ENCODE results near the gene DEGS2. TPM values are rescaled to one million over a fixed set of nuclear protein-coding genes. Genes with fewer than 3 reads are reported as not detected.

DEGS2 gene
- total RNA-seq, 1 donor from 2014 or later, result 1.3 TPM

DNA sequence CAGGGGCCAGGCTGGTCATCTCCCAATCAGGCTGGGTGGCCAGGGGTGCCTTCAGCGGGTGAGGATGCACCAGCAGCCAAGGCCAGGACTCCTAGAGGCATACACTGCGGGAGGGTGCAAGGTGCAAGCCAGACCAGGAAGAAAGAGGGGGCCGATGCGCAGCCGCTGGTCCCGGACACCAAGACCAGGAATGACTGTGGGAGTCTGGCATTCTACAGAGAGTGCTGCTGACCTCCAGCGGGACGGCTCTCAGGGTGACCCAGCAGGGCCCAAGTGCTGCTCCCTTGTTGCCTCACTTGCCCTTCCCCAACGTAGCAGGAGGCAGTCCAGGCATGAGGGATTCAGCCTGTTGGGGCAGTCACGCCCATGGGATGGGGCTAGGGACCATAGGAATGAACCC, 35.8 kb downstream of the DEGS2 start:
- no peak for DNase-seq (ENCODE audit: low spot score, unreplicated experiment)
- Mint-ChIP-seq H3K4me3 (ENCODE audit: low read depth) (no peak overlapping the region), H3K4me1 (ENCODE audit: low read depth) (no peaks in the 10 kb centered on the region), H3K27ac (no peak overlapping the region), H3K27me3 (no peaks in the 10 kb centered on the region), H3K36me3 (ENCODE audit: insufficient read depth) (peaks cover 6% of the 10 kb centered on the region), H3K9me3 (ENCODE audit: low read depth) (no peaks in the 10 kb centered on the region)
- TF ChIP-seq, protein P1, sequence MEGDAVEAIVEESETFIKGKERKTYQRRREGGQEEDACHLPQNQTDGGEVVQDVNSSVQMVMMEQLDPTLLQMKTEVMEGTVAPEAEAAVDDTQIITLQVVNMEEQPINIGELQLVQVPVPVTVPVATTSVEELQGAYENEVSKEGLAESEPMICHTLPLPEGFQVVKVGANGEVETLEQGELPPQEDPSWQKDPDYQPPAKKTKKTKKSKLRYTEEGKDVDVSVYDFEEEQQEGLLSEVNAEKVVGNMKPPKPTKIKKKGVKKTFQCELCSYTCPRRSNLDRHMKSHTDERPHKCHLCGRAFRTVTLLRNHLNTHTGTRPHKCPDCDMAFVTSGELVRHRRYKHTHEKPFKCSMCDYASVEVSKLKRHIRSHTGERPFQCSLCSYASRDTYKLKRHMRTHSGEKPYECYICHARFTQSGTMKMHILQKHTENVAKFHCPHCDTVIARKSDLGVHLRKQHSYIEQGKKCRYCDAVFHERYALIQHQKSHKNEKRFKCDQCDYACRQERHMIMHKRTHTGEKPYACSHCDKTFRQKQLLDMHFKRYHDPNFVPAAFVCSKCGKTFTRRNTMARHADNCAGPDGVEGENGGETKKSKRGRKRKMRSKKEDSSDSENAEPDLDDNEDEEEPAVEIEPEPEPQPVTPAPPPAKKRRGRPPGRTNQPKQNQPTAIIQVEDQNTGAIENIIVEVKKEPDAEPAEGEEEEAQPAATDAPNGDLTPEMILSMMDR (IDR thresholded peaks at IDR 0.05; ENCODE audit: unreplicated experiment), result no peak

DNA sequence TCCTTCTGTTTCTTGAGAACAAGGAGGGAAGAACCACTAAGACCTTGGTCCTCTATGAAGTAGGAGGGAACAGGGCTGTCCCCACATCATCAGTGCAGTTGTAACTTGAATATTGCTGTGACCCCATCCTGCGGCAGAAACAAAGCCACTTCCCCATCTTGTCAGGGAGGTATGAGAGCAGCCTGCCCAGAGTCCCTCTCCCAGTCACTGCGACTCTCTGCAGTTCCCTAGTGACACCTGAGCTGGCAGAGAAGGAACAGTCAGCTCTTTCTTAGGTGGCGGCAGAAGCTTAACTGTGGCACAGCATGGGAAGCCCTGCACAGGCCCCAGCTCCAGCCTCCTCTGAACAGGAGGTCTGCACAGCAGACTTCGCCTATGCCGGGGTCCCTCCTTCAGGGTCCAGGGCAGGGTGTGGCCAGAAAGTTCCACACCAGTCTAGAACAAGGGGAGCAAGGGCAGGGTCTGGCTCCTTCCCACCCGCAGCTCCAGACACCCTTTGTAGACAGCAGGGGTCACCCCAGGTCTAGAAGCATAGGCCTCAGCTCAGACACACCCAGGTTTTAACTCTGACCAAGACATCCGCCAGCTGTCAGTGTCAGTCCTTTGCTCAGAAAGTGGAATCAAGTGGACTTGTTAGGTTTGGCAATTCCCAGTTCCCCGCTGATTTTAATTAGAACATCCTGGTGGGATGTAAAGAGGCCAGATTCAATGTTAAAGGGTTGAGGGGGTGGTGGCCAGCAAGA, 36.8 kb downstream of the DEGS2 start:
- Mint-ChIP-seq H3K27me3 (no peaks in the 10 kb centered on the region), H3K27ac (no peak overlapping the region), H3K36me3 (ENCODE audit: insufficient read depth) (peaks cover 6% of the 10 kb centered on the region), H3K4me1 (ENCODE audit: low read depth) (no peaks in the 10 kb centered on the region), H3K4me3 (ENCODE audit: low read depth) (no peak overlapping the region), H3K9me3 (ENCODE audit: low read depth) (no peaks in the 10 kb centered on the region)
- no peak for DNase-seq (ENCODE audit: low spot score, unreplicated experiment)
- TF ChIP-seq, protein P1 (IDR thresholded peaks at IDR 0.05; ENCODE audit: unreplicated experiment), result no peak

DNA sequence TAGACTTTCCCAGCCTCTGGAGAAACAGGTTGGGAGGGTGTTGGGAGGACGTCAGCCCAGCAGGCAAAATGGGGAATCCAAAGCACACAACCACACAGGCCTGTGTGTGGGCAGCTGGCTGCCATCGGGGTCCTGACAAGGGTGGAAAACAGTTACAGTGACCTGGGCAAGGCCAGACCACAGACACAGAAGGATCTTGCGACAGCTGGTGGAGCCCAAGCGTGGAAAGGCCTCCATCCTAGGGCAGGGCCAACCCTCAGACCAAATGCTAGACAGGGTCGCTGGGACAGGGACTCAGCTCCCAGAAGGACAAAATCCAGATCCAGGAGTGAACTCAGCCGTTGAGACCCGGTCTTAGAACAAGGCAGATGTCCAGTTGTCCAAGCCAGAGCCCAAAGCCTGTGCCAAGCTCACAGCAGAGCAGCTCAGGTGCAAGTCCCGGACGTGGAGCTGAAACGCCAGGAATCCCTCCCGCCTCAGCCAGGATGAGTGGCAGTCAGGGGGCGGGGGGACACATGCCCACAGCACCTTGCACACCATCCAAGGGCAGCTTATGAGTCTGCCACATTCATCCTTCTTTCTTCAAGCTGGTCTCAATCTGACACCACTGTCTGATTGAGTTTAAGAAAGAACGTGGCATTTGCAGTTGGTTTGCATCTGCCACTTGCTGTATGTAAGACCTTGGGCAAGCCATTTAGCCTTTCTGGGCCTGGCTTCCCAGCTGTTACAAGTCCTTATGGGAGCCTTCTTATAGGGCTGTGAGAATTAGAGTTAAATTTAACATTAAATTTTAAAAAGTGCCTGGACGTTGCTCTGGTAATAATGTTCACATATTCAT, 37.6 kb downstream of the DEGS2 start:
- H3K4me1 Mint-ChIP-seq (ENCODE audit: low read depth), result no peaks in the 10 kb centered on the region
- peak overlapping the region; percentile 41 for H3K27ac Mint-ChIP-seq
- peaks cover 5% of the 10 kb centered on the region for H3K36me3 Mint-ChIP-seq (ENCODE audit: insufficient read depth)
- no peak overlapping the region for H3K4me3 Mint-ChIP-seq (ENCODE audit: low read depth)
- H3K9me3 Mint-ChIP-seq (ENCODE audit: low read depth), result no peaks in the 10 kb centered on the region
- DNase-seq (ENCODE audit: low spot score, unreplicated experiment), result no peak
- no peaks in the 10 kb centered on the region for H3K27me3 Mint-ChIP-seq
- TF ChIP-seq, protein P1 (IDR thresholded peaks at IDR 0.05; ENCODE audit: unreplicated experiment), result no peak

DNA sequence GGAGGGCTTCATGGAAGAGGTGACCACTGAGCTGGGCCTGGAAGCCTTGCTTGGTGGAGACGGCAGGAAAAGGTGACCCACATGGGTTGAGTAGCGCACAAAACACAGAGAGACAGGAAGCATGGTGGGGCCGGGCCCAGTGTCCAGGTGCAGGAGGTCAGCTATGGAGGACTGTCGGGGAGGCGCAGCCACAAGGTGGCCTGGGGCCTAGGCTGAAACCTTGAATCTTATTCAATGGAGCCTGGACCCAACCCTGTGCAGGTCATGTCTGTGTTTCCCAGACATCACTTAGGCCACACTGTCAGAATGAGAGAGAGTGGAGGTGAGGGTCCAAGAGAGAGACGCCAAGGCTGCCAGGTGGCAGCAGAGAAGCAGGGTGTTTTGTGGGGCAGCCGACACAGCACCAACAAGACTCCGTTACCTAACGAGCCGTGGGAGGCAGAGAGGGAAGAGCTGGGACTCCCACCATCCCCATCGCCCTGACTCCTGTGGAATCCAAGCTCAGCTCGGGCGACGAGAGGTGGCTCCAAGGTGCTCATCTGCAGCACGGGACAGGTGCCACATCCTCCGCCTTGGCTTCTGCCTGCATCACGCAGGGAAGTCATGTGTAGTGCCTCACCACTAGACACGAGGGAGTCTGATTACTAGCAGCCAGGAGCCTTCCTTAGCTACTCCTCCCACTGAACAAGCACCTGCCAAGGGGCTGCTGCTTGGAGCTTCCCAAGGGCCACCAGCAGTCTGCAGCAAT, 38.7 kb downstream of the DEGS2 start:
- Mint-ChIP-seq H3K36me3 (ENCODE audit: insufficient read depth) (peaks cover 5% of the 10 kb centered on the region), H3K4me1 (ENCODE audit: low read depth) (no peaks in the 10 kb centered on the region), H3K27ac (peak overlapping the region; percentile 62), H3K27me3 (no peaks in the 10 kb centered on the region), H3K4me3 (ENCODE audit: low read depth) (no peak overlapping the region), H3K9me3 (ENCODE audit: low read depth) (no peaks in the 10 kb centered on the region)
- TF ChIP-seq, protein P1 (IDR thresholded peaks at IDR 0.05; ENCODE audit: unreplicated experiment), result no peak
- no peak for DNase-seq (ENCODE audit: low spot score, unreplicated experiment)

DNA sequence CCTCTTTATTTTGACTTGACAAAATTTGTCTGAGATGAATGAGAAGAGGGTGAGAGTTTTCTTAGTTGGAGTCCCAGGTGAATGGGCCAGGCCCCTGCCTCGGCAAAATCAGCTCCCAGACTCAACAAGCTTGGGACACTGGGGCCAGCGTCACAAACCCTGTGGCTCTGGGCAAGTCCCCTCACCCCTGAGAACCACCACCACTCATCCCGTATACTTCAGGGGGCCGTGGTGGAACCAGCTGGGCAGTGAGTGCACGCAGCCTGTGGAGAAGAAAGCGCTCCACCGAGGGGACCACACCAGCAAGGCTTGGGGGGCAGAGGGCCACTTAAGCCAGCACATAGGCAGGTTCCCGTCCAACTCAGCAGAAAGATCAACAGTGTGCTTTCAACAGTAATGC, 40.2 kb downstream of the DEGS2 start:
- Mint-ChIP-seq H3K4me1 (ENCODE audit: low read depth) (no peaks in the 10 kb centered on the region), H3K9me3 (ENCODE audit: low read depth) (no peaks in the 10 kb centered on the region), H3K36me3 (ENCODE audit: insufficient read depth) (peaks cover 2% of the 10 kb centered on the region), H3K27ac (no peak overlapping the region), H3K27me3 (no peaks in the 10 kb centered on the region), H3K4me3 (ENCODE audit: low read depth) (no peak overlapping the region)
- TF ChIP-seq, protein P1 (IDR thresholded peaks at IDR 0.05; ENCODE audit: unreplicated experiment), result no peak
- no peak for DNase-seq (ENCODE audit: low spot score, unreplicated experiment)

Data from progenitor cell of endocrine pancreas (in vitro differentiated cells).